Neural progenitor cell (in vitro differentiated cells): ENCODE results near the gene MGMT.

Experiments
- EZH2 ChIP-seq: fragments of 200-600 bp; sonication (generic); IDR thresholded peaks from 2 replicates; pipeline ENCODE4 v1.6.1; 2017; ENCODE audit warnings: antibody characterized with exemption, mild to moderate bottlenecking, moderate library complexity
- EZH2phosphoT487 ChIP-seq: fragments of 200-600 bp; sonication (generic); IDR thresholded peaks from 2 replicates; pipeline ENCODE4 v1.6.1; 2017; ENCODE audit warnings: antibody characterized with exemption
- TF ChIP-seq, protein P1 (sequence below): fragments of 200-600 bp; sonication (generic); IDR thresholded peaks from 2 replicates; pipeline ENCODE4 v1.5.1; 2017; ENCODE audit warnings: antibody characterized with exemption, mild to moderate bottlenecking

DNA sequence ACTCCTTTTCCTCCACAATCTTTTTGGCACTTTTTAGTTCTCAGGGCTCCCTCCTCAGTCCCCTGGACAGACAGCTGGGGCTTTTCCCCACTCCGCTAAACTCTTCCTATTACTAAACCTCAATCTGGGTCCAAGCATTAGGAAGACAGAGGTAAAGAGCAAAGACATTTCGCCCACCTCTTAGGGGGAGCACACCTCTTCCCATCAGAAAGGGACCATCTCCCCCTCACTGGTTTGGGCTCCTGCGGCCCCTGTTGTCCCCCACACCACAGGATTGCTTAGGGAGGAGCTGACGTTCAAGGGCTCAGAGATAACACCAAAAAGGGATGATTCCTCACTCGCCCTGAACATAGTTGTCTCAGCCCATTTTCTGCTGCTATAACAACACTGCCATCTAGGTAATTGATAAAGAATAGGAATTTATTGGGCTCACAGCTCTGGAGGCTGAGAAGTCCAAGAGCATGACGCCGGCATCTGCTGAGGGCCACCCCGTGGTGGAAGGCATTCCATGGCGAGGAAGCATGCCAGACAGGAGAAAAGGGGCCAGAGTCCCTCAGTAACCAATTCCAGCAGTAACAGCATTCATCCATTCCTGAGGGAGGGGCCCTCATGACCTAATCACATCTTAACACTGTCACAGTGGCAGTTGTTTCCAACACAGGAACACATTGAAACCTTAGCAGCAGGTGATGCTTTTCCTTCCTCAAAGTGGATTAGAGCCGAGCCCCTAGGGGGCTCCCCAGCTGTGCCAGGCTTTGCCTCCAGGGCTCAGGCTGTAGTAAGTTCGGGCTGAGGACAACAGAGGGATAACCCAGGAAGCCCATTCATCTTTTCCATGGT lies 287.4 kb downstream of the MGMT start:
- TF ChIP-seq, protein P1, sequence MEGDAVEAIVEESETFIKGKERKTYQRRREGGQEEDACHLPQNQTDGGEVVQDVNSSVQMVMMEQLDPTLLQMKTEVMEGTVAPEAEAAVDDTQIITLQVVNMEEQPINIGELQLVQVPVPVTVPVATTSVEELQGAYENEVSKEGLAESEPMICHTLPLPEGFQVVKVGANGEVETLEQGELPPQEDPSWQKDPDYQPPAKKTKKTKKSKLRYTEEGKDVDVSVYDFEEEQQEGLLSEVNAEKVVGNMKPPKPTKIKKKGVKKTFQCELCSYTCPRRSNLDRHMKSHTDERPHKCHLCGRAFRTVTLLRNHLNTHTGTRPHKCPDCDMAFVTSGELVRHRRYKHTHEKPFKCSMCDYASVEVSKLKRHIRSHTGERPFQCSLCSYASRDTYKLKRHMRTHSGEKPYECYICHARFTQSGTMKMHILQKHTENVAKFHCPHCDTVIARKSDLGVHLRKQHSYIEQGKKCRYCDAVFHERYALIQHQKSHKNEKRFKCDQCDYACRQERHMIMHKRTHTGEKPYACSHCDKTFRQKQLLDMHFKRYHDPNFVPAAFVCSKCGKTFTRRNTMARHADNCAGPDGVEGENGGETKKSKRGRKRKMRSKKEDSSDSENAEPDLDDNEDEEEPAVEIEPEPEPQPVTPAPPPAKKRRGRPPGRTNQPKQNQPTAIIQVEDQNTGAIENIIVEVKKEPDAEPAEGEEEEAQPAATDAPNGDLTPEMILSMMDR, result no peak
- TF ChIP-seq EZH2 (no peak), EZH2phosphoT487 (no peak)
